Stimulated activated naive CD8-positive, alpha-beta T cell treated with anti-CD3 and anti-CD28 coated beads, Interleukin-15, amount 100 ng/mL, for 72 hours (primary cell): ENCODE measurements around the gene NTN3.
A peak's percentile ranks its signal among the peaks of the same experiment; 100 is the strongest.

Experiments used
- ATAC-seq: fragments of 150-1000 bp; cut with Tn5 transposase; 2 replicates; pipeline ENCODE4 v1.10.0; 2021; ENCODE audit warnings: mild to moderate bottlenecking, moderate library complexity
- DNase-seq, 2 donors: peaks; one replicate each; pipeline ENCODE4 v3.0.0; 2021 to 2022
- H3K27ac Mint-ChIP-seq, 2 donors: one replicate each; pipeline ENCODE4 v1.8.0; 2022; ENCODE audit warnings: mild to moderate bottlenecking in 2 of 2, mixed read lengths in 2 of 2, moderate library complexity in 2 of 2
- H3K27me3 Mint-ChIP-seq: one replicate; pipeline ENCODE4 v1.8.0; 2022; ENCODE audit warnings: mixed read lengths
- H3K4me1 Mint-ChIP-seq: one replicate; pipeline ENCODE4 v1.8.0; 2022; ENCODE audit warnings: mild to moderate bottlenecking, mixed read lengths
- H3K4me3 Mint-ChIP-seq, 2 donors: one replicate each; pipeline ENCODE4 v1.8.0; 2022; ENCODE audit warnings: mild to moderate bottlenecking in 2 of 2, mixed read lengths in 2 of 2, moderate library complexity in 1 of 2
- H3K9me3 Mint-ChIP-seq, 2 donors: one replicate each; pipeline ENCODE4 v1.8.0; 2022; ENCODE audit warnings: mixed read lengths in 2 of 2

The NTN3 gene

DNA sequence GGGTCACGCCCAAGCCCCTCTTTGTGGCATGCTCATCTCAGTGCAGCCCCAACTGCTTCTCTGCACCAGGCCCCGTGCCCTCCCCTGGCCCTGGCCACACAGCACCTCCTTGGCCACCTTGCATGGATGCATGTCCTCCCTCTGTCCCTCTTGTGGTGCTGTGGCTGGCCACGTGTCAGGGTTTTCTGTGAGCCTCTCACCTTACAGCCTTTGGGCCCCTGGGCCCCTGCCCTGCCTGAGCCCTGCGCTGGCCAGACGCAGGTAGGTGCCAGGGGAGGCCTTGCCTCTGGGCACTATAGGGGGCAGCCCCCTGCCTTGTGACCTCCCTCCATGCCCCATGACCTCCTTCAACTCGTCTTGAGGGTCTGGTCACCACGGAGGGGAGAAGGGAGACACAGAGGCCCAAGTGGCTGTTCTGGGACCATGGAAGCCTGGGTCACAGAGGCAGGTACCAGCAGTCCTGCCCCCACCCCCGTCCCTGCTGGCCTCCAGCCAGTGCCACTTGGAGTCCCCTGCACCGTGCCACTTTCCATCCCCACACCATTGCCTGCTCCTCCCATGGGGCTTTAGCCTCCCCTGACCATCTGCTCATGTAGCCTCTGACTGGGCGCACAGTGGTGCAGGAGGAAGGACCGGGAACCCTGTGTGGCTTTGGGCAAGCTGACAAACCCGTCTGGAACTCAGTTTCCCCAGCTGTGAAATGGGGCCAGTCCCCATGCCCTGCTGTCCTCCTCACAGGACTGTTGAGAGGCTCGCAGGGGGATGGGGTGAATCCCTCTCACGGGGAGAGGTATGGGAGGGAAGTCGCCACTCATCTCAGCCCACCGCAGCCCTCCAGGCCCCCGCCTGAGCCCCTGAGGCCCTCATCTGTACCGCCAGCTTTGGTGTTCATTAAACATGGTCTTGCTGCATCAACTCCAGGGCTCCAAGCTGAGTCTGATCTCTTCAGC lies 31.1 kb downstream of the NTN3 start:
- Mint-ChIP-seq H3K27me3 (no peaks in the 10 kb centered on the region), H3K9me3 (no peaks in the 10 kb centered on the region), H3K27ac (no peak overlapping the region), H3K4me3 (no peak overlapping the region), H3K4me1 (peaks cover 6% of the 10 kb centered on the region)
- no peak for DNase-seq
- no peak for ATAC-seq

DNA sequence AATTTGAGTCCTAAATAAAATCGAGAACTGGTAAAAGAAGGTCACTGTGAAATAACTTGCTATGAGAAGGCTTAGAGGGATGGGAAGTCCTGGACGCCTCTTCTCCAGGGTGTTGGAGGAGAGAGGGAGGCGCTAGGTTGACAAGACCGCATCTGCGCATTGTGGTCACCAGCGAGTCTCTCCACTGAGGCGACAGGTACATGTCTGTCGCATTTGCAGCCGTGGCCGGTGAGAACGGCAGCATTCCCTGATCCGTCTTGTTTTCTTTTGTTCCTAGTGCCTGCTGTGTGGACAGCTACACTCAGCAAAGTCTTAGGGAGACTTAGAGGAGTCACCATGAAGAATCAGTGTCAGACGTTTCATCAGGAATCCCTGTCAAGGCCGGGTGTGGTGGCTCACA lies 34.6 kb downstream of the NTN3 start:
- Mint-ChIP-seq H3K27me3 (no peaks in the 10 kb centered on the region), H3K27ac (peak overlapping the region in 1 of 2 donors; percentile 55), H3K9me3 (no peaks in the 10 kb centered on the region), H3K4me3 (no peak overlapping the region), H3K4me1 (peaks cover 17% of the 10 kb centered on the region)
- ATAC-seq (no peak), DNase-seq (no peak)

DNA sequence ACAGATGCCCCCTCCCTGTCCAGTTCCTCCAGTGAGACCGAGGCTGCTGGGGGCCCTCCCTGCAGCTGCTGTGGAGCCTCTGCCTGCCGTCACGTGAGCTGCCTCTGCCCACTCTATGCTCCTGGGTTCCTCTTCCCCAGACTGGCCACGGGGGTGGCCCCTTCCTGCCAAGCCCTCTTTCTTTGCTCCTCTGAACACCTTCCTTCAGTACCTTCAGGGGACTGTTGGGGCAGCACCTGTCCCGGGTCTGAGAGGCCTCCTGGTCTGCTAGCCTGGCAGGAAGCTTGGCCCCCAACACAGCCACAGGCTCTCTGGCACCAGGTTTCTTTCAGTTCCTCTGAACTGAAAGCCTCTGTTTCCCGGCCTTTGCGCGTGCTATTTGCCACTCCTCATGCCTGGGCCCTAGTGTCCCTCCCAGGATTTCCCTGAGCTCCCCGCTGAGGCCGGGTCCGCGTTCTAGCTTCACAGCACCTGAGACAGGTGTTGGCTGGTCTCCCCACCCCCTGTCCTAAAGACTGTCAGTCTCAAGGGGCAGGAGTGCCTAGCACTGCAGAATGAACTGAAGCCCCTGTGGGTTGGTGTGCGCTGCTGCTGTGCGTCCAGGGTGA lies 36.1 kb downstream of the NTN3 start:
- DNase-seq (no peak), ATAC-seq (peak; percentile 59)
- Mint-ChIP-seq H3K4me1 (peaks cover 20% of the 10 kb centered on the region), H3K27ac (peak overlapping the region in 1 of 2 donors; percentile 72), H3K4me3 (no peak overlapping the region), H3K9me3 (no peaks in the 10 kb centered on the region), H3K27me3 (no peaks in the 10 kb centered on the region)

DNA sequence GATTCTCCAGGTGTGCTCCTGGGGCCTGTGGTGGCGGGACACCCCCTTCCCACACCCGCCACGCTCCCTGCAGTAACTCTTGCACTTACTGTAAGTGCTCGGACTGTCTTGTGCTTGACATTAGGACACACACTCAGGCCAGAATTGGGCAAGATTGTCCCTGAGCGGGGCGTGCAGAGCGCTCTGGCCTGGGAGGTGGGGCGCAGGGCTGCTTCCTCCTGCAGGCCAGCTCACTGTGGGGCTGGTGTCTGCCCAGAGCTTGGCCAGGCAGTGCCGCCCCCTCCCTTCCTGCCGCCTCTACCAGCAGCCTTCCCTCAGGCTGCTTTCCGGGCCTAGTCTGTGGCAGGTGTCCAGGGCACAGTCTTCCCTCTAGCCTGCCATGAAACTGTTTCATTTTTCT lies 36.6 kb downstream of the NTN3 start:
- ATAC-seq (no peak), DNase-seq (no peak)
- no peaks in the 10 kb centered on the region for H3K27me3 Mint-ChIP-seq
- H3K4me3 Mint-ChIP-seq = no peak overlapping the region
- no peak overlapping the region for H3K27ac Mint-ChIP-seq
- H3K4me1 Mint-ChIP-seq = peaks cover 25% of the 10 kb centered on the region
- H3K9me3 Mint-ChIP-seq = no peaks in the 10 kb centered on the region

DNA sequence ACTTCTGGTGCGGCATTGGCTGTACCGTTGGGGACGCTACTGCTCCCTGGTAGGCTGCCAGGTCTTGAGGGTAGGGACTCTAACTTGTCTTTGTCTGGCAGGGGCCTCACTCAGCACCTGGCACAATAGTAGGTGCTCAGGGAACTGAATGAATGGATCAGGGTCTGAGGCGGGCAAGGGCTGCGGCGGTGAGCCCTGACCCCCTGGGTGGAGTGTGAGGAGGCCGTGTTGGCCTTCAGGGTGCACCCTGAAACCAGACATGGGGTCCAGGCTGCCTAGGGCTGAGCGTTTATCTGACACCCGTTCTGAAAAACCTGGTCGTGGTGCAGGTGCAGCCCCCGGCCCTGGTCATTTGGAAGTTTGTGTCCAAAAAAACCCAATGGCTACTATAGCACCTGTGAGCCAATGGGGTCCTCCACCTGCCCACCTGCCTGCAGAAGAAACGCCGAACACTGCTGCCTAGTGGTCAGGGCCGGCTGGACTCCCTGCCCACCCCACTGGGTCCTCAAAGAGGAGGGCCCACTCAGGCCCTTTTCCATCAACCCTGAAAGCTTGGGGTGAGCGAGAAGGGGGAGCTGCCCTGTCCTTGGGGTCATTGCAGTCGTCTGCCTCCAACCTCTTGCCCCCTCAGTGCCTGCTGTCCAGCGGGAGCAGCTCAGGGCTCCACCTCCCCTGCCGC lies 37.8 kb downstream of the NTN3 start:
- ATAC-seq = no peak

DNA sequence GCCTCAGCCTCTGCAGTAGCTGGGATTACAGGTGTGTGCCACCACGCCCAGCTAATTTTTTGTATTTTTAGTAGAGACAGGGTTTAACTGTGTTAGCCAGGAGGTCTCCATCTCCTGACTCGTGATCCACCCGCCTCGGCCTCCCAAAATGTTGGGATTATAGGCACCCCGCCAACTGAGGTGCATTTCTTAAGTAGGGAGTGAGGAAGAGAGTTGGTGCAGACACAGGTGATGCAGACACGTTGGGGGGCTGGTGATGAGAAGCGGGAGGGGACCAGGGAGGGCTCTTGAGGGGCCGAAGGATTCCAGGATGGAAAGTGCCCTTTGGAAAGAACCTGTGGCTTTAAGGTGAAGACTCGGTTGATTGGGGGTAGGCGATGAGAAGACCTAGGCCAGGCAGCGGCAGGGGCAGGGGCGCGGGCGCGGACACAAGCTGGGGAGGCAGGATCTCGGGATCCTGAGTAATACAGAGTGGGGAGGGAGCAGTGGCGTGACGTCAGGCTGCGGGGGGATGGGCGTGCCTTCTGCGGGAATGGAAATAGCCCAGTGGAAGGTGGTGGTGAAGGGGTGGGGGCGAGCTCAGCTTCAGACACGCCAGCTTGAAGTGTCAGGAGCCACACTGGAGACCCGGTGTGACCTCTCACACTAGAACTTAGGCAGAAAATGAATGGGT lies 40.2 kb downstream of the NTN3 start:
- no peak for ATAC-seq
- peaks cover 51% of the 10 kb centered on the region for H3K4me1 Mint-ChIP-seq

More for the DNA sequence above, 37.8 kb downstream of the NTN3 start:
- H3K4me1 Mint-ChIP-seq = peaks cover 33% of the 10 kb centered on the region
- no peak overlapping the region for H3K4me3 Mint-ChIP-seq
- H3K27me3 Mint-ChIP-seq = no peaks in the 10 kb centered on the region
- no peaks in the 10 kb centered on the region for H3K9me3 Mint-ChIP-seq
- no peak overlapping the region for H3K27ac Mint-ChIP-seq
- no peak for DNase-seq

DNA sequence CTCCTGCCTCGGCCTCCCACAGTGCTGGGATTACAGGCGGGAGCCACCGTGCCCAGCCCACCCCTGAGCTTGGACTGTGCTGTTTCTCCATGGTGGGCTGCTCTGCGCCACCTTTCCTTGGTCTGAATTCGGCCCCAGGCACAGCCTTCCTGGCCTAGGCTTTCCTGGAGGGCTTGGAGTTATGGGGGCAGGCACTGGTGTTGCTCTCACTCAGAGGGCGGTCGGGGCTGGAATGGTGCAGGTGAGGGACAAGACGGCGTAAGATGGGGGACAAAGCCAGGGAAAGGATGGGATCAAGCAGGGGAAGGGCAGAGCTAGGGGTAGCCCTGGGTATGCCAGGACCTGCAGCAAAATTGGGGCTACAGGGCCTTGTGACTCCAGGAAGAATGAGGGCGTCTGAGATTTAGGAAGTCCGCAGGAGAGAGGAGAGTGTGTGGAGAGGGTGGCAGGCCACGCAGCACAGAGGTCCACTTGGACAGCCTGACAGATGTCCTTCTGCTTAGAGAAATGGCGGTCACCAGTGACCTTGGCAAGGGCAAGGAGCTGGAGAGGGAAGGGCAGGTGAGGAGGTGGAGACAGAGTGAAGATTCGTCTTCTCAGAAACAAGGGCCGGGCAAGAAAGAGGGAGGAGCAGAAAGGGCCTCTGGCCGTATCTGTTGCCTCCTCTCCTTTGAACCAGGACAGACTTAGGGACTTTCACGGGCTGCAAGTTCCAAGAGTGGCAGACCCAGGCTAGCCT lies 41.1 kb downstream of the NTN3 start:
- Mint-ChIP-seq H3K27ac (peak overlapping the region; percentile 94 to 98), H3K9me3 (no peaks in the 10 kb centered on the region), H3K4me3 (peak overlapping the region; percentile 89 to 90), H3K27me3 (no peaks in the 10 kb centered on the region), H3K4me1 (peaks cover 55% of the 10 kb centered on the region)
- ATAC-seq (no peak), DNase-seq (no peak)

More for the DNA sequence above, 40.2 kb downstream of the NTN3 start:
- no peak for DNase-seq
- Mint-ChIP-seq H3K27ac (no peak overlapping the region), H3K9me3 (no peaks in the 10 kb centered on the region), H3K4me3 (no peak overlapping the region), H3K27me3 (no peaks in the 10 kb centered on the region)

DNA sequence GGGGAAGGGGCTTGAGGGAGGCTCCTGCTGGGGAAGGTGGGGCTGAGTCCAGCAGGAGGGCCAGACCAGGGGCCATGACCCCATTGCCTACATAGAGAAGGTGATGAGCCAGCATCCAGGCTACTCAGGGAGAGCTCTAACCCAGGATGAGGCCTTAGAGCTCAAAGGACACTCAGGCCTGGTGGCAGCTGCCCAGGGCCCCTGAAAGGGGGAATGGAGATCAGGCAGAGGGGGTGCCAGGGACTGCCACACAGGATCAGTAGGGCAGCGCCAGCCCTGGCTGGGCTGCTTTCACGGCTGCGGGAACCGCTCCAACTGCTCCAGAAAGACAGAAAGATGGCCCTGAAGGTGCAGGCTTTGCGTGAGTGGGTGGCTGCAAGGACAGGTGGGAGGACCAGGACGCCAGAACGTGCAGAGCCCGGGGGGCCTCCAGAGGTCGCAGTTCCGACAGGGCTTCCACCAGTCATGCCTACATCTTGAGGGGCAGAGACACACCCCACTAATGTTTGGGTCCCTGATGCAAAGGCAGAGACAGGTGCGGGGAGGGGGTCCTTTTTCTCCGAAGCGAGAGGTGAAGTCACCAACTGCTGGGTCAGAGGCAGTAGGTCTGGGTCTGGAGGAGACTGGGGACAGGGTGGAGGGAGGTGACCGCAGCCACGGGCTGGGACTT lies 41.8 kb downstream of the NTN3 start:
- Mint-ChIP-seq H3K4me3 (peak overlapping the region; percentile 89 to 90), H3K9me3 (no peaks in the 10 kb centered on the region), H3K27me3 (no peaks in the 10 kb centered on the region), H3K27ac (peak overlapping the region; percentile 94 to 98), H3K4me1 (peaks cover 57% of the 10 kb centered on the region)
- ATAC-seq (peak; percentile 37), DNase-seq (peak; percentile 43 to 55)

DNA sequence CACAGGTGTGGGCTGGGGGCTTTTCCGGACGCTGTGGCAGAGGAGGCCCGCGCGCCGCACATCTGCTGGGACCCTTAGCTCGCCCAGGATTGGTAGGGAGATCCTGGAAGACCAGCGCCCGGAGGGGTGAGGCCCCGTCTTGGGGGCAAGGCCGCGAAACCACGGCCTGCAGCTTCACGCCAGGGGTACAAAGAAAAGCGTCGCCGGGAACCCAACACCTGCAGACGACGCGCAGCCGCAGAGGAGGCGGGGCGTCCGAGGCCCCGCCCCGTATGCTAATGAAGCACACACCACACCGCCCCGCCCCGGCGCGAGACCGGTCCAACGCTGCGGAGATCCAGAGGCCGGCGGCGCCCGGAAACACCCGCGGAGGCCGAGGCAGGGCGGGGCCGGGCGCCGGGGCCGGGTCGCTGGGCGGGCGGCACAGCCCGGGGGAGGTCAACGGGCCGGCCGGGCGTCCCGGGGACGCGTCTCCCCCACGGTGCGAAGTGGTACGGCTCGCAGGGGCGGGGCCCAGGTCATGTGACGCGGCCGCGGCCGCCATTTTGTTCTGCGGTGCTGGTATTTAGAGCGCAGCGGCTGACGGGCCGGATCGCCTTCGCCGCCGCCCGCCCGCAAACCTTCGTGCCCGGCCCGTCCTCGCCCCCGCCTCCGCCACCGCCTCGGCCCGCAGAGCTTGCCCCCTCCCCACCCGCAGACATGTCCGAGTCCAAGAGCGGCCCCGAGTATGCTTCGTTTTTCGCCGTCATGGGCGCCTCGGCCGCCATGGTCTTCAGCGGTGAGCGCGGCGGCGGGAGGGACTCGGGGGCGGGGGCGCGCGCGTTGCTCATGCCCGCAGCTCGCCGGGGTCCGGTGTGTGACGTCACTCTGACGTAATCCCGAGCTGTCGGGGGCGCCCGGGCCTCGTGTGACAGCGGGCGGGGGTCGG lies 42.6 kb downstream of the NTN3 start, which contains the start of gene ATP6V0C:
Gene ATP6V0C, plus strand, starts transcription at position 548 of the 928 bp plus-strand sequence. Its CDS starts 152 bp downstream, at position 700.
- DNase-seq (peak; percentile 91 to 93), ATAC-seq (peak; percentile 89)
- Mint-ChIP-seq H3K27ac (peak within 1 kb of the TSS; percentile 94 to 99), H3K4me1 (peaks cover 65% of the 10 kb centered on the region), H3K9me3 (no peaks in the 10 kb centered on the region), H3K27me3 (no peaks in the 10 kb centered on the region), H3K4me3 (peak within 1 kb of the TSS; percentile 95 to 96)

DNA sequence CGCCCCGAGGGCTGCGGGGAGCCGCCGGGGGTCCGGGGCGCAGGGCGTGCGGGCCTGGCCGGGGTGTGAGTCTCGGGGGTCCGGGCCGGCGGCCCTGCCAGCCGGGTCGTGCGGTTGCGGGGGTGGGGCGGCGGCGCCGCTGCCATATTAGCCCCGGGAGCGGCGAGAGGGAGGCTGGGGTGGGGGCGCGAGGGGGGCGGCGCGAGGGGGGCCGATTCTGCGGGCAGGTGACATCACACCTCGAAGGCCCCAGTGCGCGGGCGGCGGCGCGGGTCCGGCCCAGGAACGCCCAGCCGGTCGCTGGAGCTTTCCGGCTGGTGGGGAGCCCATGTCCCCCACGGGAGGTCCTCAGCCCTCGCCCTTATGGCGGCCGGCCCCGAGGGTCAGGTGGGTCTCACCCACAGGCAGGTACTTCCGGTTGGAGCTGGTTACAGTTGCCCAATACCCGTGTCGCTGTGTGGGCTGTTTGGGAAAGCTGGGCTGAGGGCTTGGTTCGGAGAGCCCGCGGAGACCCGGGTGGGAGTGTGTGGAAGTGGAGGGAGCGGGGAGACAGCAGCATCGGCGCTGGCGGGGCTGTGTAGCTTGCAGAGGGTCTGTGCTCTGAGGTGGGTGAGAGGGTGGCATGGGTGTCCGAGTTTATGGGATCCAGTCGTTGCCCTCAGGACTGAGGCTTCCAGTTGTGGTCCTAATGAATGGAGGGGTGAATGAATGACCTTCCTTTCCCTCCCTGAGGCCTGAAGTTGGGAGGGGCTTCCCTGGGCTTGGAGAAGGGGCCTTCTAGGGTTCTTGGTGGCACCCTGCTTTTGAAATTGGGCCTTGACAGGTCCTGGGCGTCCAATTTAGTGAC lies 43.5 kb downstream of the NTN3 start:
- DNase-seq (peak in 1 of 2 donors; percentile 51), ATAC-seq (peak; percentile 26)
- Mint-ChIP-seq H3K9me3 (no peaks in the 10 kb centered on the region), H3K4me3 (peak overlapping the region; percentile 95 to 96), H3K27ac (peak overlapping the region; percentile 89 to 99), H3K4me1 (peaks cover 74% of the 10 kb centered on the region), H3K27me3 (no peaks in the 10 kb centered on the region)

DNA sequence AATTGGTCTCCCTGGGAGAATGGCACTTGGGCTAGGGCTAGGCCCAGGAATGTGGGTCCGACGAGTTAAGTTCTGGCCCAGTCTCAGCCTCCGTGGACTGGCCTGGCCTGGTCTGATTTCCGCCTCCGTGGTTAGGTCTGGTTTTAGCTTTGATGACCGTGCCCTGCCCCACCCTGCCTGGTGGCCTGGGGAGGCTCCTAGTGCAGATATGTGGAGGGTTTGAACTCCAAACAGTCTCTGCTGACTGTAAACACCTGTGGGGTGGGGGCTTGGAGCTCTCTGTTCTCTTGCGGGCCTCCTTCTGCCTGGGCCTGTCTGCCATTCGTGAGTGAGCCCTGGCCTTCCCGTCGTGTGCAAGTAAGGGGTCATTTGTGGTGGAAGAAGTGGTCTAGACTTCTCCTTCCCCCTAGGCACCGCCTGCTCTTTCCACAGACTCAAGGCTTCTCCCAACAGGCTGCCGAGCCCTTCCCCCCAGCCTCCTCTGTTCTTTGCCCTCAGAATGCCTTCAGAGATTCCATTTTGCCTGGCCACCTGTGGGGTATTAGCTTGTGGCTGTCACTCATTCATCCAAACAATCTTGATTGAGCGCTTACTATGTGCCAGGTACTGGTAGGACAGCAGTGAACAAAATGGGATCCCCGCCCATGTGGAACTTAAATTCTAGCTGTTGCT lies 44.2 kb downstream of the NTN3 start:
- ATAC-seq = no peak
- Mint-ChIP-seq H3K4me3 (peak overlapping the region; percentile 95 to 96), H3K9me3 (no peaks in the 10 kb centered on the region), H3K4me1 (peaks cover 75% of the 10 kb centered on the region), H3K27ac (peak overlapping the region; percentile 89 to 99), H3K27me3 (no peaks in the 10 kb centered on the region)
- no peak for DNase-seq
